ENCODE measurements around the gene KCNH5. TPM values are rescaled to one million over a fixed set of nuclear protein-coding genes. Genes with fewer than 3 reads are reported as not detected.
A peak's percentile ranks its signal among the peaks of the same experiment; 100 is the strongest.

KCNH5 gene
- total RNA-seq, 6 donors from 2014 or later: under 0.01 to 0.22 TPM; not detected in 4

GRCh38 chr14:63045612-63046320 is 508 bp upstream of the KCNH5 start:
- Histone ChIP-seq H3K36me3 (no peaks in the 10 kb centered on the region), H3K9me3 (no peaks in the 10 kb centered on the region), H3K27me3 (peaks cover 2 to 21% (median 12%) of the 10 kb centered on the region in 4 donors), H3K27ac (no peak overlapping the region), H3K4me1 (peaks cover 12 to 15% (median 13%) of the 10 kb centered on the region in 4 donors), H3K4me3 (peak overlapping the region in 3 of 4 donors; percentile 21 to 35 (median 25))
- peak in 1 of 2 donors; percentile 83 for DNase-seq
- no peak for TF ChIP-seq POLR2A (IDR thresholded peaks at IDR 0.05)
- no peak for TF ChIP-seq POLR2AphosphoS5 (IDR thresholded peaks at IDR 0.05)
- TF ChIP-seq EP300 (IDR thresholded peaks at IDR 0.05): no peak
- TF ChIP-seq, protein P1, sequence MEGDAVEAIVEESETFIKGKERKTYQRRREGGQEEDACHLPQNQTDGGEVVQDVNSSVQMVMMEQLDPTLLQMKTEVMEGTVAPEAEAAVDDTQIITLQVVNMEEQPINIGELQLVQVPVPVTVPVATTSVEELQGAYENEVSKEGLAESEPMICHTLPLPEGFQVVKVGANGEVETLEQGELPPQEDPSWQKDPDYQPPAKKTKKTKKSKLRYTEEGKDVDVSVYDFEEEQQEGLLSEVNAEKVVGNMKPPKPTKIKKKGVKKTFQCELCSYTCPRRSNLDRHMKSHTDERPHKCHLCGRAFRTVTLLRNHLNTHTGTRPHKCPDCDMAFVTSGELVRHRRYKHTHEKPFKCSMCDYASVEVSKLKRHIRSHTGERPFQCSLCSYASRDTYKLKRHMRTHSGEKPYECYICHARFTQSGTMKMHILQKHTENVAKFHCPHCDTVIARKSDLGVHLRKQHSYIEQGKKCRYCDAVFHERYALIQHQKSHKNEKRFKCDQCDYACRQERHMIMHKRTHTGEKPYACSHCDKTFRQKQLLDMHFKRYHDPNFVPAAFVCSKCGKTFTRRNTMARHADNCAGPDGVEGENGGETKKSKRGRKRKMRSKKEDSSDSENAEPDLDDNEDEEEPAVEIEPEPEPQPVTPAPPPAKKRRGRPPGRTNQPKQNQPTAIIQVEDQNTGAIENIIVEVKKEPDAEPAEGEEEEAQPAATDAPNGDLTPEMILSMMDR (IDR thresholded peaks at IDR 0.05): no peak
- ATAC-seq (ENCODE audit: low FRiP score in 2 of 2): peak; percentile 59 to 66
- 3 to 7% methylated on average over 7 to 41 of the region's 70 CpGs for WGBS, 2 donors

DNA sequence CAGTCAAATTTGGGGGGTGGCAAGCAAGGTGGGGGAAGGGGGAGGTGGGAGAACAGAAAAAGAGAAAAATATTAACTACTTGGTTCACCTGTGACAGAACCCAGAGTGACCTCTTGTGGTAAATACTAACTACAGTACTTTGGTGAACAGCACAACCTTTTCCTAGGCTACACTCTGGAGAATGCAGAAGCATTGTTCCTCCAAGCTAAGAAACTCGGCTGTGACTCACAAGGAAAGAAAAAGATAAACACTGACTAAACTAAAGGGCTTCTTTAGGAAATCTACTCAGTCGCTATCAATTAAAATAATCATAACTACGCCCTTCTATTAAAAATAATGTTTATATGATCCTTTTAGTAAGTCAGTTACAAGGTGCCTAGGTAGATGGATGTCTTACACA is 5.4 kb downstream of the KCNH5 start:
- DNase-seq (no peak), ATAC-seq (ENCODE audit: low FRiP score in 2 of 2) (no peak)
- Histone ChIP-seq H3K27me3 (peaks cover 0 to 4% (median 2%) of the 10 kb centered on the region in 4 donors), H3K4me3 (no peak overlapping the region), H3K27ac (no peak overlapping the region), H3K36me3 (no peaks in the 10 kb centered on the region), H3K9me3 (no peaks in the 10 kb centered on the region), H3K4me1 (peaks cover 0 to 1% (median under 1%) of the 10 kb centered on the region in 4 donors)
- TF ChIP-seq POLR2AphosphoS5 (IDR thresholded peaks at IDR 0.05): no peak
- TF ChIP-seq EP300 (IDR thresholded peaks at IDR 0.05): no peak
- no peak for TF ChIP-seq POLR2A (IDR thresholded peaks at IDR 0.05)
- TF ChIP-seq, protein P1 (IDR thresholded peaks at IDR 0.05): no peak
- 8 to 14% methylated on average over 3 of the region's 3 CpGs for WGBS, 2 donors

DNA sequence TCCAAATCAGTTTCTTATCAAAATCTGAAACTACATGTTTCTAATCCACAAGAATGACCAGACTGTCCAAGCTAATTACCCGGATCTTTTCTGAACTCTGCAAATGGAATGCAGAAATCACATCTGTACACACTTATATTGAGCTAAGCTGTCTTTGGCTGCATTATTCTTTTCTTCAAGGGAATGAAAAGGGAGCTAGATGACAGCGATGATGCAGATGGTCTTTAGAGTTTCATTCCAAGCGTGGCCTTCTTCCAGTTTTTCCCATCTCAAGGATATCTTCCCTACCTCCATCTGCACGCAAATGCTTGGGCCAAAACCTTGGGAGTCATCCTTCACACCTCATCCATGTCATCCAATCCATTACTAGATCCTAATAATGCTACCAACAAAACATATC is 12.6 kb downstream of the KCNH5 start:
- Histone ChIP-seq H3K4me1 (no peaks in the 10 kb centered on the region), H3K4me3 (no peak overlapping the region), H3K9me3 (no peaks in the 10 kb centered on the region), H3K36me3 (no peaks in the 10 kb centered on the region), H3K27ac (no peak overlapping the region), H3K27me3 (no peaks in the 10 kb centered on the region)
- DNase-seq (no peak), ATAC-seq (ENCODE audit: low FRiP score in 2 of 2) (no peak)
- TF ChIP-seq, protein P1 (IDR thresholded peaks at IDR 0.05): no peak
- TF ChIP-seq POLR2AphosphoS5 (IDR thresholded peaks at IDR 0.05) (no peak), POLR2A (IDR thresholded peaks at IDR 0.05) (no peak), EP300 (IDR thresholded peaks at IDR 0.05) (no peak)
- 79% methylated on average over 4 of the region's 4 CpGs for WGBS, 2 donors

DNA sequence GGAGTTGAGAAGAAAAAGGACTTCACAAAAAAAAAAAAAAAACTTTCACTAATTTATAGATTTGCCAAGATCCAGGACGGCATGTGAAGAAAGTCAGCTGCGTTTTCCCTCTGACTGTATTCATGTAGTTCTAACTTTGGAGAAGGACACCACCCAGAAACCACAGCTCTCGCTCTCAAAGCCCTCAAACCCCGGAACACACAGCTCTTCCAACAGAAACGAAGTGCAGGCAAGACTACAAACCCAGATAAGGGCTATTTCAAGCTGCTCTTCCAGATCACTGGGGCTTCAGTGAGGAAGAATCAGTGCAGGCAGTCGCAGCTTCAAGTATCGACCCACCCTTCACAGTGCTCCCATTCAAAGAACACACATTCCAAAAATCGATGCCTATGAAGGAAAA is 13.2 kb downstream of the KCNH5 start:
- no peaks in the 10 kb centered on the region for H3K27me3 ChIP-seq
- WGBS, 2 donors: 55 to 61% methylated on average over 8 of the region's 8 CpGs
- no peak for DNase-seq
- ATAC-seq (ENCODE audit: low FRiP score in 2 of 2): no peak
- no peaks in the 10 kb centered on the region for H3K4me1 ChIP-seq
- no peak overlapping the region for H3K4me3 ChIP-seq
- H3K36me3 ChIP-seq: no peaks in the 10 kb centered on the region
- no peak overlapping the region for H3K27ac ChIP-seq
- TF ChIP-seq, protein P1 (IDR thresholded peaks at IDR 0.05): no peak
- TF ChIP-seq POLR2A (IDR thresholded peaks at IDR 0.05) (no peak), EP300 (IDR thresholded peaks at IDR 0.05) (no peak), POLR2AphosphoS5 (IDR thresholded peaks at IDR 0.05) (no peak)
- no peaks in the 10 kb centered on the region for H3K9me3 ChIP-seq

DNA sequence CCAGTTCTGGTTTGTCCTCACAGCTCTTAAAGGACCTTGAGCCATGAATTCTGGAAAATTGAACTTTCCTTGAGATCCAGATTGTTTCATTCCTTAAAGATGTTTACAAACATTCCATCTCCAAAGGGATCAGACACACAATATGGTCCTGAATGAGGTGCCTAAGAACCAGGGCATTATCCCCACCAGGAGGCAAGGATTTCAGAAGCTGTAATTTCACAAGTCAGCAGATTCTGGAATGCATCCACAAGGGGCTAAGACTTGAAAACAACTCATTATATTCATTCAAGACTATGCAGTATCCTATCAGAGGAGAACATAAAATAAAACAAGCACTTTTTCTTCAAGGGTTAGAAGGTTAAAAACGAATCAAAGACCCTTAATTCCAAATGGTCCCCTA is 15.1 kb downstream of the KCNH5 start:
- Histone ChIP-seq H3K4me1 (no peaks in the 10 kb centered on the region), H3K36me3 (no peaks in the 10 kb centered on the region), H3K4me3 (no peak overlapping the region), H3K9me3 (no peaks in the 10 kb centered on the region), H3K27ac (no peak overlapping the region), H3K27me3 (no peaks in the 10 kb centered on the region)
- 65 to 73% methylated on average over 1 of the region's 1 CpG for WGBS, 2 donors
- no peak for ATAC-seq (ENCODE audit: low FRiP score in 2 of 2)
- TF ChIP-seq, protein P1 (IDR thresholded peaks at IDR 0.05): no peak
- no peak for TF ChIP-seq EP300 (IDR thresholded peaks at IDR 0.05)
- TF ChIP-seq POLR2AphosphoS5 (IDR thresholded peaks at IDR 0.05): no peak
- TF ChIP-seq POLR2A (IDR thresholded peaks at IDR 0.05): no peak
- DNase-seq: no peak

Measured in upper lobe of left lung (tissue), 6 donors.